Measurements from ENCODE around the gene UNC5C.
"Not testable (repeated sequence)": the region's sequence is repeated elsewhere in the genome, so short reads cannot be mapped to it uniquely, and the experiment has no call there.

UNC5C gene

GRCh38 chr4:95159384-95159783, 389.4 kb downstream of the UNC5C start:
- DNase-seq, result no peak

- DNase-seq, result no peak
Observed at GRCh38 chr4:95158626-95159025, 390.1 kb downstream of the UNC5C start.

- no peak for DNase-seq
Observed at GRCh38 chr4:95158045-95158444, 390.7 kb downstream of the UNC5C start.

- no peak for DNase-seq
Observed at GRCh38 chr4:95157596-95157995, 391.2 kb downstream of the UNC5C start.

GRCh38 chr4:95156452-95156765, 392.4 kb downstream of the UNC5C start:
- no peak for DNase-seq

- peak; percentile 1 to 29 for DNase-seq
Observed at GRCh38 chr4:95155759-95156451, 392.9 kb downstream of the UNC5C start.

GRCh38 chr4:95153182-95153581, 395.6 kb downstream of the UNC5C start:
- no peak for DNase-seq

- no peak for DNase-seq
Observed at GRCh38 chr4:95151255-95151654, 397.5 kb downstream of the UNC5C start.

GRCh38 chr4:95142932-95143331, 405.8 kb downstream of the UNC5C start:
- no peak for DNase-seq

- DNase-seq, result no peak
Observed at GRCh38 chr4:95141361-95141760, 407.4 kb downstream of the UNC5C start.

- not testable (repeated sequence) for DNase-seq
Observed at GRCh38 chr4:95139424-95139823, 409.3 kb downstream of the UNC5C start.

- DNase-seq, result not testable (repeated sequence)
Observed at GRCh38 chr4:95134016-95134415, 414.8 kb downstream of the UNC5C start.

GRCh38 chr4:95129821-95130311, 418.9 kb downstream of the UNC5C start:
- peak; percentile 49 to 59 for DNase-seq

- DNase-seq, result no peak
Observed at GRCh38 chr4:95129031-95129430, 419.7 kb downstream of the UNC5C start.

GRCh38 chr4:95124906-95125504, 423.8 kb downstream of the UNC5C start:
- no peak for DNase-seq

GRCh38 chr4:95122001-95122400, 426.8 kb downstream of the UNC5C start:
- DNase-seq, result no peak

GRCh38 chr4:95120456-95120855, 428.3 kb downstream of the UNC5C start:
- DNase-seq, result no peak

- no peak for DNase-seq
Observed at GRCh38 chr4:95118497-95118896, 430.3 kb downstream of the UNC5C start.

- DNase-seq, result no peak
Observed at GRCh38 chr4:95114521-95114920, 434.3 kb downstream of the UNC5C start.
